Glomerular endothelial cell (primary cell): ENCODE measurements around the gene TRIM69. TPM values are rescaled to one million over a fixed set of nuclear protein-coding genes. Genes with fewer than 3 reads are reported as not detected.
A peak's percentile ranks its signal among the peaks of the same experiment; 100 is the strongest.

Experiments
- DNase-seq: peaks from one replicate; pipeline ENCODE4 v3.0.0-alpha.2; 2011; ENCODE audit warnings: low read depth, low spot score; ENCODE audit errors: extremely low read depth
- total RNA-seq: library from RNA; depleted of rRNA; stranded (reverse); fragments of >200 nt; gene quantifications from 2 replicates; pipeline ENCODE4 v1.2.3, GENCODE V29; 2015

The TRIM69 gene
- total RNA-seq, 1 donor from 2014 or later = 8.1 TPM

DNA sequence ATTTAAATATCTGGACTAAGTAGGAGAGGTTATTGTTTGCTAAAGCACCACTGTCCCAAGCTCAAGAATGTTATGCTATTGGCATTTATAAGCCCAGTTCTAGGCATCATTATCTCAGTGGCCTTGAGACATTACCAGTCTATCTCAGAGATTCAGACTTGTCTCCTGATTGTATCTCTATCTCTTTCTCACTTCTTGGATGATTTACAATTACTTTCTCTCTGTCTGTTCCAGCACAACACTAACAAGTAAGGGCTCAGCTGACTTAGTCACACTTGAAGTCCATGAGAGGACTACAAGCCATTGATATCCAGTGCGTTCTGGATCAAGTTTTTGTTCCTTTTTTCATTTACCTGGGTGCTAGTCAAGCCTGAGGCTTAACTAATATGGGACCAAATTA lies 60.2 kb downstream of the TRIM69 start:
- no peak for DNase-seq

DNA sequence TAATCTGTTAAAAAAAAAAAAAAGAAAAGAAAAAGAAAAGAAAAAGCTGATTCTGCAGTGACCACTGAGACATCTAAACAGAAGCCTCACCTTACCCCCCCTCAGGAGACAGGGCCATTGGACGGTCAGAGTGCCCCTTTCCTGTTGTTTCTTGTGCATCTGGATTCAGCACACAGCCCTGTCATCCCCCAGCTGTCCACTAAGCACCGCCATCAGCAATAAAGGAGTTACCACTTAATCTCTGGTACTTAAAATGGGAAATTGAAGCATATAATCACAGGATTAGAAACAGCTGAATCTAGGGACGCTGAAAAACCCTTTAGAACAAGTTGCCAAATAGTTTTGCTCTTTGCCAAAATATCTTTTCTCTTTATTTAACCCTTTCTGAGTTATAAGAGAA lies 62.5 kb downstream of the TRIM69 start:
- no peak for DNase-seq

DNA sequence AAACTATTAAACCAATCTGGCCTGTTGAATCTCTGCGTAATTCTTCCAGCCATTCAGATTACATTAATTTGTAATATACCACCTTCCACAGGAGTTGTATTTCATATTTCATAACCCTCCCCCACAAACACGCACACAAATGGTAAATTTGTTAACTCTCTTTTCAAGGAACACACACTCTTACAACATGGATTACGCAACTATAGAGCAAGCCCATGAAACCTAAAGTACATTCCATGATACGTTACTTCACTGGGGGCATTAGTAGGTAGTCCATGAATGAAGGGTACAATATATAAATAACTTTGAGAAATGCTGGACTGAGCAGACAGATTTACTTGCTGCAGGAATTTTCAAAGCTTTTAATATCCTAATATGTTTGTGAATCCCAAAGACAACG lies 65.0 kb downstream of the TRIM69 start:
- no peak for DNase-seq

DNA sequence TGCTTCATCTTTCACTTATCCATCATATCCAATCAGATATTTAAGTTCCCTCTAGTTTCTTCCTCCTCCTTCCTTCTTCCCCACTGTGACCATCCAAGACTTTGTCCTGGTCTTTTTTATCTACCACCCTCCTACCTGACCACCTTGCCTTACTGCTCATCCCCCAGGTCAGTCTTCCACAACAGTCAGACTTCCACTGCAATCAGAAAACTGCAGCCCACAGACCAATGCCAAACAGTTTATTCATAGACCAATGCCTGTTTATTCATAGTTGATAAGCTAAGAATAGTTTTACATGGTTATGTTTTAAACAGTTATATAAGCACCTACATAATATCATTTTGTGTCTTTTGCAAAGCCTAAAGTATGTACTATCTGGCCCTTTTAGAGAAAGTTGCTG lies 65.5 kb downstream of the TRIM69 start:
- DNase-seq = no peak

DNA sequence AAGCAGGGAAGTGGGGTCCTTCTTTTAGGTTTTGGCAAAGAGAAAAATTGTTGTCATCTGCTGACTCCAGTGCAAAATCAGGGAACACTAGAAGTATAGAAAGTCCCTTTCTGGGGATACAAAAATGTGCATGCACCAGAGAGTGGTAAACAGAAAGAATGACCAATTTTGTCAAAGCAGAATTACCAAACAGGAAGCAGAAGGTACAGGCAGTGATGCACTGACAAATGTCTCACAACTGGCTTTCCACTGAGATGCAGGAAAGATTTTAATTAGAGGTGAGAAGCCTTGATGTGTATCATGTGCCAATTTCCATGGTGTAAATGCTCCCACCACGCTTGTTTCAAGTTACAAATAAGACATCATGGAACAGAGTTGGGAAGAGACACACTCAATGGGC lies 66.0 kb downstream of the TRIM69 start:
- no peak for DNase-seq

DNA sequence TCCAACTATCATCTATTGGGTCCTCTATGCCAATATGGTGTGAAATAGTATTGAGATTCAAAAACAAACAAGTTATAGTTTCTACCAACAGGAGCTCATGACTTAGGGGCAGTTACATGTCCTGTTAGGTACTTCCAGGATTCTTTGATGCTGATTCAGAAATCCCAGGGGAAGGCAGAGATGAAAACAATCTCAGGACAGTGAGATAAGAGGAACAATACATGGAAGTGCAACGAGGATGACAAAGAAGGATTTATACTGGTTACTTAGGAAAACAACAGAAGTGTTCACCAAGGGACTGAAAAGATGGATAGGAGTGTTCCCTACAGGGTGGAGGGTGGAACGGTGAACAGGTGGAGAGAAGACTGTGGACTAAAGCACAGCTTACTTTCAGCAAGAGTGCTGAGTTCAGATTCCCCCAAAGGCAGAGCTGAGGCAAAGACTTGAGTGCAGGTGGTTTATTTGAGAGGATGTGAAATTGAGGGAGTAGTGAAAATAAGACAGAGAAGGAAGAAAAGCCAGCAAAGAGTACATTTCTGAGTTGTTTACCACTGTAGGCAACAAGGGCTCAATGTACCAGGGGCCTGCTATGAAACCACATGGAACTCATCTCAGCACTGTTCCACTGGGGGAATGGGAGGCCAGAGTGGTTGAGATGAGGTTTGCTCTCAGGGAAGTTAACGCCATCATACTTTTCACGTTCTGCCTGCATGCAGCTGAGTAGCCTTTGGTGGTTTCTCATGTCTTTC lies 68.1 kb downstream of the TRIM69 start:
- peak; percentile 77 for DNase-seq

DNA sequence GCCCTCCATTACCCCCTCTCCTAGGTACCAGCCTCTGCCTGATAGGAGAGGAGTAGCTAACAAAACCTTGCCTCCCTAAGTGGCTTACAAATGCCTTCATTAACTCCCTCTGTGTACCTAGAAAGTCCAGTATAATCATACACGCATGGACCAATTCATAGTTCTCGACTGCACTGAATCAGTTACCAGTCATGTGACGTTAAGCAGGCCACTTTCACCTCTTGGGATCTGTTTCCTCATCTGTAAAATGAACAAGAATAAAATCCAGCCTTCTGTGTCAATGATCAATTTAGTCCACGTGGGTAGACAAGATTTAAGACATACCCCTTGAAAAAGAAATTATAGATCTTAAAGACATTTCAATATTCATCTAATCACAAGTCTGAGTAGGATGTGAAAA lies 72.2 kb downstream of the TRIM69 start:
- no peak for DNase-seq

DNA sequence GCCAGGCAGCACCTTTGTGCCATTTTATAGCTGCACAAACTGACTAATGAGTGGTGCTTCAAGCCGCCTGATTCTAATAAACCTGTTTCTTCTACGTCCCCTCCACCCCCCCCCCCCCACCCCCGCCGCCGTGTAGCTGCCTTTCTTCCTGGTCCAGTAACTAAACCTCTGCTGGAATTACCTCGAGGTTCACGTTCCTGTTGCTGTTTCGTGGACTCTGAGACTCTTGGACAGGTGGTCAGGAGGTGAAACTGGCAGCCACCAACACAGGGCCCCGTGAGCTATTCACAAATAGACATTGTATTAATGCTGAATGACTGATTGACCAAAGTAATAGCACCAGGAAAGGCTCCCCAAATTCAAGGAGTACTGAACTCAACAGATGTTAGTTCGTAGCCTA lies 73.9 kb downstream of the TRIM69 start:
- no peak for DNase-seq

DNA sequence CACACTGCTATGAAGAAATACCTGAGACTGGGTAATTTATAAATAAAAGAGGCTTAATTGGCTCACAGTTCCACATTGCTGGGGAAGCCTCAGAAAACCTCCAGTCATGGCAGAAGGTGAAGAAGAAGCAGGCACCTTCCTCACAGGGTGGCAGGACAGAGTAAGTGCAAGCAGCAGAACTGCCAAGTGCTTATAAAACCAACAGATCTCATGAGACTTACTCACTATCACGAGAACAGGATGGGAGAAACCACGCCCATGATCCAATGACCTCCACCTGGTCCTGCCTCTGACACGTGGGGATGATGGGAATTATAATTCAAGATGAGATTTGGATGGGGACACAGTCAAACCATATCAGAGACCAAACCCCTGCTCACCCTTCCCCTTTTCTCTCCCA lies 75.0 kb downstream of the TRIM69 start:
- no peak for DNase-seq

DNA sequence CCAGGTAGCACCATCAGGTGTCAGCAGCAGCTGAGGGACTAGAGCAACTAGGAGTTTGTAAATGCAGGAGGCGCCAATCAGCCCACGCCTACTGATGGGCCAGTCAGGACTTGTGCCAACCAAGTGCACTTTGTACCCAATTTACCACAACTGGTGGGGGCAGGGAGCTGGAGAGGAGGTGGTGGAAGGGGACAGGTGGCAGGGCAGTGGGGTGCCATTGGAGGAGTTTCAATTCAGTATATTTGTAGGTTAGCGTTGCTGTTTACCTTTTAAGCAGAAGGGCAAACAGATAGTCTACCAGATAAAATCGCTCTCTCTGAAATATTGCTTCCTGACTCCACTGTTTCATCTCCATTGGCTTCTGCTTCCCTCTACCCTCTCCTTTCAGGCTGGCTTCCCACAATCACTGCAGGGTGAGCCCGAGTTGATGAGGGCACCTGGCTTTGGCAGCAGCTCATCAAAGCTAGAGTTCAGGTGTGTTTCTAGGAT lies 75.7 kb downstream of the TRIM69 start:
- DNase-seq = no peak

DNA sequence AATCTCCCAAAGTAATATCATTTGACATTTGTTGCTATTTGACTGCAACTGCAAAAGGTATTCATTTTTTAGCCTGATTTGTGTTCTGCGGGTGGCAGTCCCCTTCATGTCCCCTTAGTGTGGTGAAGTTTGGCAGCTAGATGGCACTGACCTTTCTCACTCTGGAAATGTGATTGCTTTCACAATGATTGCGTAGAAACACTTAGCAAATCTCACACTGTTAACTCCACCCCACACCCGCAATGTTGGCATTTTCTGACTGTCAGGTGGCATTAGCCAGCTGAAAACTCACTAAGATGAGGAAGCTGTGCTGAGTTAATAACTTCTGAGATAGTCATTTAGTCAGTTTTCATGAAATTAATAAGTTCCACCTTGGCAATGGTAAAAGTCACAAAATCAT lies 76.9 kb downstream of the TRIM69 start:
- DNase-seq = no peak

Other genes with a start within 250 kb of the TRIM69 start
- gene EIF3J, start 199.4 kb upstream of the TRIM69 start, total RNA-seq = 41.6 and 64.8 TPM in 2 replicates
- 36.3 and 43.3 TPM in 2 replicates for gene SPG11, start 72.9 kb upstream of the TRIM69 start, total RNA-seq
- 0.35 and 0.48 TPM in 2 replicates for gene PATL2, start 25.2 kb upstream of the TRIM69 start, total RNA-seq
- 3,781 and 4,884 TPM in 2 replicates for gene B2M, start 25.0 kb upstream of the TRIM69 start, total RNA-seq
- not detected in 2 replicates for gene TERB2, start 220.2 kb downstream of the TRIM69 start, total RNA-seq